NT2/D1 (cell line): ENCODE results near the gene ZBTB45.
"Not testable (repeated sequence)": the region's sequence is repeated elsewhere in the genome, so short reads cannot be mapped to it uniquely, and the experiment has no call there.

Experiments used
- SUZ12 ChIP-seq: IDR thresholded peaks from 2 replicates; pipeline ENCODE4 v1.6.1; 2011; ENCODE audit not compliant: insufficient read length, insufficient read depth; ENCODE audit errors: extremely low read depth
- YY1 ChIP-seq: IDR thresholded peaks from 2 replicates; pipeline ENCODE4 v1.6.1; 2011; ENCODE audit not compliant: insufficient read length, insufficient read depth
- ZNF274 ChIP-seq: IDR thresholded peaks from 2 replicates; pipeline ENCODE4 v1.6.1; 2011; ENCODE audit warnings: mild to moderate bottlenecking, low read depth, low read length

GRCh38 chr19:58539169-58539559 is 19.6 kb upstream of the ZBTB45 start:
- not testable (repeated sequence) for TF ChIP-seq SUZ12, YY1, ZNF274
